KBM-7 (cell line): ENCODE results near the gene SNRPB2.

Experiments
- DNase-seq: peaks from one replicate; pipeline ENCODE4 v3.0.0-alpha.2; 2015
- in situ Hi-C: fragments of 300-500 bp; cut with MboI; formaldehyde crosslinking; loops from 2 replicates; pipeline ENCODE4 v1.14.3; 2020; ENCODE audit warnings: low sequenced_read_pairs, low pct_unique_long_range_greater_than_20kb, mixed read lengths

SNRPB2 gene

GRCh38 chr20:16719421-16719820 lies 10.4 kb upstream of the SNRPB2 start:
- DNase-seq: no peak
- in situ Hi-C loops: no loop called here

GRCh38 chr20:16729080-16729479 lies 746 bp upstream of the SNRPB2 start:
- no peak for DNase-seq
- in situ Hi-C loops: no loop called here

DNA sequence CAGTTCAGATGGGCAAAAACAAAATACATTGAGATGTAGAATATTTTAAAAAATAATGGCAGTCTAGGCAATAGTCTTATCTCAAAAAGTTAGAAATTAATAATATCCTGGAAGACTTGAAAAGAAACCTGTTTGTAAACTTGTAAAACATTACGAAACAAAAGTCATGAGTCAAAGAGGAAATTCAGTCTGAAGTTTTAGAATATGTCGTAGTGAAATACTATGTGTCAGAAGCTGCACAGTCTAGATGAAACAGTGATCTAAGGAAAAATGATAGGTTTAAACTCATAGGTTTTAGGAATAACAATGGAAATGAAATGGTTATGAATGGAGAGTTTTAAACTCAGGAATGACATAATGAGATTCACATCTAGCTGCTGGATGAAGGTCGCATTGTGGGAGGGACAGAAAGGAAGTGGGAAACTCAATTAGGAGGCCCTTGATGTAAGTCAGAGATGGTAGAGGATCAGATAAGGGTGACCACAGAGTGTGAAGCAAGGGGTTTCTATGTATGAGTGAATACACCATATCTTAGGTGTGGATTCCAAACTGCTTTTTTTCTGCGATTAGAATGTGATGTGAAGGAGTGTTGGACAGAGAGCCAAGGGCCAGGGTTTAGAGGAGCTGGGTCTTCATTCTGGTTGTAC lies 2.8 kb downstream of the SNRPB2 start:
- peak; percentile 73 for DNase-seq
- in situ Hi-C loops: no loop called here

DNA sequence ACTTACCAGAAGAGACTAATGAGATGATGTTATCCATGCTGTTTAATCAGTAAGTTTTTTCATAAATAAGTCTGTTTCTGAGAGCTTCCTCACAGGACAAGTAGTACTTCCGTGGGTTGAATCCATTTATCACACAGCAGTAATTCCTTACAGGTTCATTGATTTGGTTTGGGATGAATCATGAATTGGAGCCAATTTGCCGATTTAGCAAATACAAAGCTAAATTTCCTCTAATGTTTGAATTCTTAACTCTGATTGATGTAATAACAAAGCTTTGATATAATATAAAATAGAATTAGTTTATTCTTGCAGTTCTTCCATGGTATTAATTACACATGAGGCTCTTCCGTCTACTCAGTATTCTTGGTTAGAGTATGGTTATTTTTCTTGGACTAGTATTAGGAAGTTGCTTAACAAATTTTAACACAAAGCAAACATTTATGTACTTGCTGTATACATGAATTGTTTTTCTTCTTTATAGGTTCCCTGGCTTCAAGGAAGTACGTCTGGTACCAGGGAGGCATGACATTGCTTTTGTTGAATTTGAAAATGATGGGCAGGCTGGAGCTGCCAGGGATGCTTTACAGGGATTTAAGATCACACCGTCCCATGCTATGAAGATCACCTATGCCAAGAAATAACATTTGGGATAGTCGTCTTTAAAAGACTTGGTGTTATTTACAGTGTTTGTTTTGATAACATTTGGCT lies 10.7 kb downstream of the SNRPB2 start:
- in situ Hi-C loops: no loop called here

DNA sequence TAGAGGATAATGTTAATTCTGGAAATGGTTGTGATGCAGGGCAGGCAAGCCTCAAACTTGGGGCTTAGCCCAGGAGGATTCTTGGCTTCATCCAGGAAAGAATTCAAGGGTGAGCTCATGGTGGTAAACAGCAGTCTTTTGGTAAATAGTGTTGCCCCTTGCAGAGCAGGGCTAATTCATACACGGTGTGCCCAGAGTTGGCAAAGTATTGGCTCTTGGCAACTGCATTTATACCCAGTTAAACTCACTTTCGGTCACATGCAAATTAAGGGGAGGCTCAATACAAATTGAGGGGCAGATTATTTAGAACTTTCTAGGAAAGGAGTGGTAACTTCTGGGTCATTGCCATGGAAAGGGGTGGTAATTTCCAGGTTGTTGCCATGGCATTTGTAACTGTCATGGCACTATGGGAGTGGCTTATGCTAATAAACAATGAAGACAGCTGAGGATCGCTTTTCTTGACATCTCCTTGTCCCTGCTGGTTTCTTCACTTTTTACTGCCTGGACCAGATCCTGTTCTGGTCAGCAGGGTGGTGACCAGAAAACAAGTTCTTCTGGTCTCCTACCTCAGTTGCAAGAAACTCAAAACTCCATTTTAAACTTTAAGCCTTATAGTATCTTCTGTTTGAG lies 14.5 kb downstream of the SNRPB2 start:
- in situ Hi-C loops: no loop called here
- no peak for DNase-seq

More for the DNA sequence above, 10.7 kb downstream of the SNRPB2 start:
- DNase-seq: no peak

- no peak for DNase-seq
- in situ Hi-C loops: no loop called here
Measured at GRCh38 chr20:16745204-16745603, 15.4 kb downstream of the SNRPB2 start.

- in situ Hi-C loops: no loop called here
- no peak for DNase-seq
Measured at GRCh38 chr20:16747291-16747811, 17.5 kb downstream of the SNRPB2 start.

- in situ Hi-C loops: no loop called here
Measured at GRCh38 chr20:16748308-16748900, 18.6 kb downstream of the SNRPB2 start, which contains the start of gene OTOR. TSS of gene OTOR (plus strand) at chr20:16748358. CDS start at chr20:16748402, 44 bp downstream.

DNA sequence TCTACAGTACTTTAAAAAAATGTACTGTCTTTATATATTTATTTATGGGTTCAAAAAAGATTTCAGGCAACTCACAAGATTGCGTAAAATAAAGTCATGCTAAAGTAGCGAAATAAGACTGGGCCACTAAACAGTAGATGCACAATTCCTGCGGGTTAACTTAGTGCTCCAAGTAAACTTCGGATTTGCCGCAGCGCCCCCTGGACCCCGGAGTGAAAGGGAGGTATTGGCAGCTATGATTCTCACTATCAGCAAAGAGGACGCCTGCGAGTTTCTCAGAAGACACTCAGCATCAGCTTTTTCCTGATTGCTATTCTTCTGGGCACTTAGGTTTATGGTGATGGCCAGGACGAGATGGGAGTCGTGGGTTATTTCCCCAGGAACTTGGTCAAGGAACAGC lies 19.7 kb downstream of the SNRPB2 start:
- DNase-seq: no peak
- in situ Hi-C loops: no loop called here

More at GRCh38 chr20:16748308-16748900, 18.6 kb downstream of the SNRPB2 start, which contains the start of gene OTOR:
- DNase-seq: no peak

GRCh38 chr20:16752082-16752481 lies 22.3 kb downstream of the SNRPB2 start:
- no peak for DNase-seq
- in situ Hi-C loops: no loop called here

DNA sequence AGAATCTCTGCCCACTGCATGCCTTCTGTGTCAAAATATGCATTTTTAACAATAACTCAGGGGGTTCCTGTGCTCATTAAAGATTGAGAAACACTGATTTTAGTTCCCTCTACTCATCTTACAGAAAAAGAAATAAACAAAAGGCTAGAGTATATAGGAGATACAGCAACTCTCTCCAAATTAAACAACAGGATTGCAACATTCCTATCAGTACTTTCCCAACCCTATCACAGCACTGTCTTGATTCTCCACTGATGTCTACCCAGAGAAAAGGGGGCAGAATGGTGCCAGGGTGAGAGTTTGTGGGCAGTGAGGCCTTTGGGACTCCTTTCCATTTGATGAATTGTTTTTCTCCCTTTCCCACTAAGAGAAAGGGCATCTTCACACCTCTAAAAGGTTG lies 23.1 kb downstream of the SNRPB2 start:
- in situ Hi-C loops: no loop called here

DNA sequence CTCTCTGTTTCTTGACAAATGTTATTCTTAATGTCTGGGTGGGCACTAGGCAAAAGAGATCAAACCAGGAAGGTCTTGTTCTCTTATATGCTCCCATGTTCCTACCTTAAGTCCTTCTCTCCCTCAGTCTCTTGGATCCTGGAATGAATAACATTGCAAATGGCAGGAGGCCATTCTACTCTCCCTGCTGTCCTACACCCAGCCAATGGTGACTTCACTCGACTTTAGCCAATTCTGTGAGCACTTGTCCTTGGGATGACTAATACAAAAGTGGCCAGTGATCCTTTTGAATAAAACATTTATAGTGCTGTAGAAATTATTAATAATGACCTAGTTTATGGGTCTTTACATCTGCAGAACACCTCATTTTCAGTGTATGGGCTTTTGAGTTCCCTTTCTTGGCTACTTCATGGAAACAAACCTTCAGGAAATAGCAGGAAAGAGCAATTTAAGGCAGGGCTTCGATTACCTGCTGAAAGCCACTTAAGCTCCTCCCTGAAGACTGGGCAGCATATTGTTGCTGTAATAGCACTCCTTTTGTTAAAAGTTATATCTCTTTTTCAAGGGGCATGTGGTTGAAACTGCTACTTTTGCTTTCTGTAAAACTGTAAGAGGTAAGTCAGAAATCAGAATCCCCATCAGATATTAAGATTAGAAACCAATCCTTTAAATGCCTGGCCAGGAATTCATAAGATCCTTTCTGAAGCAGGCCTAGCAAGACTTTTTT lies 28.8 kb downstream of the SNRPB2 start:
- no peak for DNase-seq
- in situ Hi-C loops: no loop called here

More for the DNA sequence above, 23.1 kb downstream of the SNRPB2 start:
- DNase-seq: no peak

- in situ Hi-C loops: no loop called here
- no peak for DNase-seq
Measured at GRCh38 chr20:16759181-16759563, 29.3 kb downstream of the SNRPB2 start.

GRCh38 chr20:16760431-16761304 lies 30.8 kb downstream of the SNRPB2 start:
- in situ Hi-C loops: no loop called here
- no peak for DNase-seq

DNA sequence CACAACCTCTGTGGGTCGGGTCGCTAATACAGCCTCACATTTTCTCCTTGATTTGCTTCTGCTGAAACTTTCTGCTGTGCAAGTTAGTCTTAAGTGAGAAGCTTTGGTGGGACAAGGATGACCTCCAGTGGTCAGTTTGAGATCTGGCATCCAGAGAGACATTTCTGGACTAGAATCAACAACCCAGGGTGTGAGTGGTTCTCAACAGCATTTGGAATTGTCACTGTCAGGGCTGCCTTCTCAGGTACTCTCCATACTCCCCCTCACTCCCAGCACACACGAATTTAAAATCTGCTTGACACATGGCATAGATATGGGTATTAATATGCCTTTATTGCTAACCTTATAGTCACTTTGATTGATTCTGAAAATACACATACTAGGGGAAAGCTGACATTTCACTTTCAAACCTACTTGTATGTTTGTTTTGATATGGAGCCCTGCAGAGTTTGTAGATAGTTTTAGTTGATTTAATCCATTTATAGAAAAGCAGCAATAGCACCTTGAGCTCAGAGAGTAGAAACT lies 31.5 kb downstream of the SNRPB2 start:
- in situ Hi-C loops: no loop called here
- peak; percentile 70 for DNase-seq

GRCh38 chr20:16764560-16764959 lies 34.7 kb downstream of the SNRPB2 start:
- in situ Hi-C loops: no loop called here
- no peak for DNase-seq

GRCh38 chr20:16771213-16771612 lies 41.4 kb downstream of the SNRPB2 start:
- in situ Hi-C loops: no loop called here
- DNase-seq: no peak

- DNase-seq: no peak
- in situ Hi-C loops: no loop called here
Measured at GRCh38 chr20:16775961-16776360, 46.1 kb downstream of the SNRPB2 start.
